Esophagus muscularis mucosa (tissue), 4 donors: Measurements from ENCODE around the gene GLYAT. TPM values are rescaled to one million over a fixed set of nuclear protein-coding genes. Genes with fewer than 3 reads are reported as not detected.
"Not testable (repeated sequence)": the region's sequence is repeated elsewhere in the genome, so short reads cannot be mapped to it uniquely, and the experiment has no call there.

Source experiments
- DNase-seq: peaks from one replicate; pipeline ENCODE4 v3.0.0-alpha.2; 2017; ENCODE audit errors: extremely low spot score
- H3K27ac ChIP-seq, 4 donors: fragments of 200-600 bp; sonication (generic); replicated peaks in 1 of 4; 1 replicate in 3 of 4; 2 replicates in 1 of 4; pipeline ENCODE4 v1.5.1; 2016 to 2019; ENCODE audit warnings: mild to moderate bottlenecking in 1 of 4
- H3K27me3 ChIP-seq, 4 donors: fragments of 200-600 bp; sonication (generic); one replicate each; pipeline versions ENCODE4 v1.5.1 to v1.6.0; 2016 to 2019
- H3K36me3 ChIP-seq, 4 donors: fragments of 200-600 bp; sonication (generic); one replicate each; pipeline ENCODE4 v1.5.1; 2016 to 2019
- H3K4me1 ChIP-seq, 4 donors: fragments of 200-600 bp; sonication (generic); one replicate each; pipeline ENCODE4 v1.5.1; 2016 to 2019
- H3K4me3 ChIP-seq, 4 donors: fragments of 200-600 bp; sonication (generic); 1 replicate in 2 of 4; 2 replicates in 2 of 4; pipeline ENCODE4 v1.5.1; 2016 to 2019; ENCODE audit warnings: mild to moderate bottlenecking in 4 of 4, moderate library complexity in 1 of 4
- H3K9me3 ChIP-seq, 4 donors: fragments of 200-600 bp; sonication (generic); 1 replicate in 3 of 4; 2 replicates in 1 of 4; pipeline ENCODE4 v1.5.1; 2016 to 2019
- CTCF ChIP-seq, 3 experiments: fragments of 200-600 bp in 2 of 3; fragments of 450-650 bp in 1 of 3; sonication (generic) in 2 of 3; IDR thresholded peaks; one replicate each; pipeline ENCODE4 v1.5.1; 2017 to 2019; ENCODE audit warnings: antibody characterized with exemption in 3 of 3, mild to moderate bottlenecking in 2 of 3, moderate library complexity in 1 of 3
- EP300 ChIP-seq: sonication (generic); formaldehyde crosslinking; IDR thresholded peaks from one replicate; pipeline ENCODE4 v1.6.1; 2017; ENCODE audit warnings: antibody characterized with exemption
- POLR2A ChIP-seq: fragments of 450-650 bp; IDR thresholded peaks from one replicate; pipeline ENCODE4 v1.6.1; 2017; ENCODE audit warnings: antibody characterized with exemption, moderate library complexity, mild to moderate bottlenecking, low read depth
- POLR2AphosphoS5 ChIP-seq, 2 donors: sonication (generic); formaldehyde crosslinking; IDR thresholded peaks; one replicate each; pipeline ENCODE4 v1.6.1; 2017; ENCODE audit warnings: antibody characterized with exemption in 2 of 2
- WGBS: methylation state at CpG from one replicate; pipeline ENCODE4 v1.1.5; 2018; 5-methylcytosine and 5-hydroxymethylcytosine counted together
- intact Hi-C: fragments of 100-400 bp; cut with DNase I; formaldehyde crosslinking; loops from one replicate; pipeline ENCODE4 v1.15.1; 2023
- total RNA-seq, 4 donors: library from RNA; depleted of rRNA; stranded (reverse); fragments of >200 nt; gene quantifications; one replicate each; pipeline versions ENCODE4 v1.1.0 to v1.2.1, GENCODE V29; 2016

Gene GLYAT
- total RNA-seq, 4 donors from 2014 or later = not detected

- no peak overlapping the region for H3K4me3 ChIP-seq
- no peaks in the 10 kb centered on the region for H3K36me3 ChIP-seq
- no peaks in the 10 kb centered on the region for H3K27me3 ChIP-seq
- no peak overlapping the region for H3K27ac ChIP-seq
- TF ChIP-seq POLR2AphosphoS5 (IDR thresholded peaks at IDR 0.05) (no peak), CTCF (IDR thresholded peaks at IDR 0.05) (no peak), POLR2A (no peak)
- no peak for DNase-seq
- intact Hi-C loops = no loop called here
- no peaks in the 10 kb centered on the region for H3K4me1 ChIP-seq
- H3K9me3 ChIP-seq = no peaks in the 10 kb centered on the region
- 7% methylated on average over 1 of the region's 1 CpG for WGBS
Measured at GRCh38 chr11:58712531-58712930, 19.2 kb downstream of the GLYAT start.

- TF ChIP-seq POLR2A = no peak
- no peak for TF ChIP-seq EP300
- TF ChIP-seq CTCF (IDR thresholded peaks at IDR 0.05) = no peak
- no peak for TF ChIP-seq POLR2AphosphoS5 (IDR thresholded peaks at IDR 0.05)
- no peak overlapping the region for H3K4me3 ChIP-seq
- no peaks in the 10 kb centered on the region for H3K27me3 ChIP-seq
- intact Hi-C loops = no loop called here
- 67% methylated on average over 1 of the region's 2 CpGs for WGBS
- H3K27ac ChIP-seq = no peak overlapping the region
- no peaks in the 10 kb centered on the region for H3K4me1 ChIP-seq
- DNase-seq = no peak
- H3K36me3 ChIP-seq = no peaks in the 10 kb centered on the region
- H3K9me3 ChIP-seq = no peaks in the 10 kb centered on the region
Measured at GRCh38 chr11:58711832-58712231, 19.9 kb downstream of the GLYAT start.

- WGBS = 76% methylated on average over 3 of the region's 3 CpGs
- Histone ChIP-seq H3K36me3 (no peaks in the 10 kb centered on the region), H3K27me3 (peaks cover 0 to 8% (median 0%) of the 10 kb centered on the region in 4 donors), H3K4me1 (no peaks in the 10 kb centered on the region), H3K4me3 (no peak overlapping the region), H3K27ac (no peak overlapping the region), H3K9me3 (peaks cover 0 to 6% (median 6%) of the 10 kb centered on the region in 4 donors)
- intact Hi-C loops = no loop called here
- no peak for TF ChIP-seq POLR2A
- TF ChIP-seq POLR2AphosphoS5 (IDR thresholded peaks at IDR 0.05) = no peak
- no peak for TF ChIP-seq CTCF (IDR thresholded peaks at IDR 0.05)
- TF ChIP-seq EP300 = no peak
- DNase-seq = no peak
Measured at GRCh38 chr11:58707767-58708166, 24.0 kb downstream of the GLYAT start.

- H3K4me1 ChIP-seq, H3K9me3 ChIP-seq, H3K27ac ChIP-seq, H3K4me3 ChIP-seq, intact Hi-C loops, H3K27me3 ChIP-seq, DNase-seq, H3K36me3 ChIP-seq: not testable (repeated sequence)
- WGBS = 70% methylated on average over 2 of the region's 3 CpGs
Measured at GRCh38 chr11:58696825-58697224, 34.9 kb downstream of the GLYAT start.

- H3K27ac ChIP-seq = no peak overlapping the region
- no peak overlapping the region for H3K4me3 ChIP-seq
- TF ChIP-seq POLR2A = no peak
- no peak for TF ChIP-seq EP300
- no peak for TF ChIP-seq POLR2AphosphoS5 (IDR thresholded peaks at IDR 0.05)
- no peak for TF ChIP-seq CTCF (IDR thresholded peaks at IDR 0.05)
- H3K36me3 ChIP-seq = no peaks in the 10 kb centered on the region
- H3K27me3 ChIP-seq = no peaks in the 10 kb centered on the region
- intact Hi-C loops = no loop called here
- H3K9me3 ChIP-seq = no peaks in the 10 kb centered on the region
- 86% methylated on average over 1 of the region's 1 CpG for WGBS
- H3K4me1 ChIP-seq = no peaks in the 10 kb centered on the region
- no peak for DNase-seq
Measured at GRCh38 chr11:58693026-58693425, 38.7 kb downstream of the GLYAT start.
